ENCODE data around the gene KHNYN. TPM values are rescaled to one million over a fixed set of nuclear protein-coding genes. Genes with fewer than 3 reads are reported as not detected.

The KHNYN gene
- total RNA-seq (10 to 100 TPM; 16.9 to 33.4 (median 20.1) TPM), polyA plus RNA-seq (10 to 100 TPM; 15.6 to 34.5 TPM)
- long read RNA-seq, donor 1, transcript KHNYN-202 (8 exons, 3,359 nt) = major isoform, 9 of 31 reads
- long read RNA-seq, donor 1, partial matches to known transcripts = 9 of 31 reads
- long read RNA-seq, donor 1, other reads (novel, unspliced or antisense) = 12 of 31 reads
- long read RNA-seq, donor 2, partial matches to known transcripts = 1 of 14 reads
- long read RNA-seq, donor 2, other reads (novel, unspliced or antisense) = 12 of 14 reads
- long read RNA-seq, donor 3, transcript KHNYN-202 (8 exons, 3,359 nt) = major isoform, 11 of 32 reads
- long read RNA-seq, donor 3, partial matches to known transcripts = 16 of 32 reads
- long read RNA-seq, donor 3, other reads (novel, unspliced or antisense) = 4 of 32 reads

GRCh38 chr14:24429395-24430142 is at the start of gene KHNYN, which contains the start of gene CBLN3:
KHNYN (plus strand) TSS chr14:24429954; CDS start chr14:24430731, 777 bp downstream.
CBLN3 (minus strand) TSS chr14:24429668; CDS start chr14:24429054, 614 bp downstream.
- peak within 1 kb of the TSS; percentile 80 to 100 (median 96) for H3K27ac ChIP-seq
- H3K36me3 ChIP-seq = peaks cover 0 to 35% (median 24%) of the 10 kb centered on the region in 9 donors
- intact Hi-C loops (cut with DNase I) = loop anchor here (1.0 to 10.0 kb wide), 10 partner anchors 31 to 187 kb away; partner anchors contain the start of genes TINF2 (in 7 of the 10), NFATC4 (in 2 of the 10) and NYNRIN (in 1 of the 10)
- H3K27me3 ChIP-seq = no peaks in the 10 kb centered on the region
- peak within 1 kb of the TSS; percentile 61 to 89 (median 80) for H3K4me3 ChIP-seq
- peak; percentile 75 to 90 (median 85) for ATAC-seq
- peaks cover 3 to 59% (median 41%) of the 10 kb centered on the region in 12 donors for H3K4me1 ChIP-seq
- 5 to 9% (median 7%) methylated on average over 34 to 57 of the region's 57 CpGs for WGBS, 4 donors
- H3K9me3 ChIP-seq = no peaks in the 10 kb centered on the region
- TF ChIP-seq CTCF (IDR thresholded peaks at IDR 0.05) (peak in 1 of 12 donors; percentile 1), POLR2A (IDR thresholded peaks at IDR 0.05) (peak; percentile 23 to 96)
- peak; percentile 93 to 95 (median 94) for DNase-seq

GRCh38 chr14:24381363-24382063 is 48.2 kb upstream of the KHNYN start:
- 84 to 88% (median 86%) methylated on average over 7 to 8 of the region's 8 CpGs for WGBS, 4 donors
- H3K4me1 ChIP-seq = peaks cover 0 to 12% (median 3%) of the 10 kb centered on the region in 12 donors
- intact Hi-C loops (cut with DNase I) = no loop called here
- no peaks in the 10 kb centered on the region for H3K9me3 ChIP-seq
- DNase-seq (no peak), ATAC-seq (no peak)
- no peak overlapping the region for H3K27ac ChIP-seq
- no peaks in the 10 kb centered on the region for H3K36me3 ChIP-seq
- no peak for TF ChIP-seq POLR2A (IDR thresholded peaks at IDR 0.05)
- TF ChIP-seq CTCF (IDR thresholded peaks at IDR 0.05) = no peak
- H3K4me3 ChIP-seq = no peak overlapping the region
- H3K27me3 ChIP-seq = peaks cover 0 to 5% (median 0%) of the 10 kb centered on the region in 9 donors

GRCh38 chr14:24382064-24382371 is 47.7 kb upstream of the KHNYN start:
- no peaks in the 10 kb centered on the region for H3K9me3 ChIP-seq
- peaks cover 0 to 5% (median 0%) of the 10 kb centered on the region in 9 donors for H3K27me3 ChIP-seq
- TF ChIP-seq CTCF (IDR thresholded peaks at IDR 0.05) = no peak
- no peak for TF ChIP-seq POLR2A (IDR thresholded peaks at IDR 0.05)
- ATAC-seq (no peak), DNase-seq (no peak)
- intact Hi-C loops (cut with DNase I) = no loop called here
- 56 to 82% (median 68%) methylated on average over 4 of the region's 4 CpGs for WGBS, 4 donors
- no peak overlapping the region for H3K27ac ChIP-seq
- H3K36me3 ChIP-seq = no peaks in the 10 kb centered on the region
- H3K4me1 ChIP-seq = peaks cover 0 to 7% (median 1%) of the 10 kb centered on the region in 12 donors
- no peak overlapping the region for H3K4me3 ChIP-seq
